H1 (cell line): ENCODE results near the gene SUSD1. TPM values are rescaled to one million over a fixed set of nuclear protein-coding genes. Genes with fewer than 3 reads are reported as not detected.

Source experiments
- CTCF ChIA-PET: fragments of 300-600 bp; sonication (Branson Sonifier 250); formaldehyde crosslinking; loops from one replicate; lab custom pipeline; 2021; ENCODE audit not compliant: partially characterized antibody; lab: Charles Lee
- POLR2A ChIA-PET: fragments of 300-600 bp; sonication (Branson Sonifier 250); formaldehyde crosslinking; loops from one replicate; lab custom pipeline; 2021; ENCODE audit warnings: inconsistent platforms; ENCODE audit not compliant: partially characterized antibody; lab: Charles Lee
- DNase-seq, 2 experiments: peaks; one replicate each; pipeline versions ENCODE4 v3.0.0 to v3.0.0-alpha.2; 2010 to 2022; ENCODE audit warnings: low spot score in 2 of 2, low read depth in 1 of 2, mixed read lengths in 1 of 2
- FAIRE-seq: peaks from 2 replicates; lab custom pipeline; 2011; peaks lifted over from hg19 to GRCh38; lab: Jason Lieb, UNC
- H2AFZ ChIP-seq: 2 replicates; pipeline ENCODE4 v1.8.1; 2012; ENCODE audit warnings: low read length, inconsistent platforms
- H2AK5ac ChIP-seq: 2 replicates; pipeline ENCODE4 v1.6.1; 2013; ENCODE audit warnings: low read depth, low read length
- H2BK120ac ChIP-seq: replicated peaks from 2 replicates; pipeline ENCODE3; 2013; ENCODE audit warnings: low read depth, low read length, inconsistent platforms
- H2BK12ac ChIP-seq: 2 replicates; pipeline ENCODE4 v1.6.1; 2013; ENCODE audit warnings: low read depth, low read length
- H2BK15ac ChIP-seq: 2 replicates; pipeline ENCODE4 v1.6.1; 2013; ENCODE audit warnings: low read length
- H2BK20ac ChIP-seq: 2 replicates; pipeline ENCODE4 v1.6.1; 2013; ENCODE audit warnings: low read length
- H2BK5ac ChIP-seq: 2 replicates; pipeline ENCODE4 v1.6.1; 2013; ENCODE audit warnings: low read depth, low read length
- H3K14ac ChIP-seq: 2 replicates; pipeline ENCODE4 v1.6.1; 2013; ENCODE audit warnings: inconsistent platforms; ENCODE audit not compliant: insufficient read length
- H3K18ac ChIP-seq: 2 replicates; pipeline ENCODE4 v1.6.1; 2013; ENCODE audit warnings: low read length; ENCODE audit errors: extremely low read depth
- H3K23ac ChIP-seq: 2 replicates; pipeline ENCODE4 v1.6.1; 2013; ENCODE audit warnings: inconsistent platforms; ENCODE audit not compliant: insufficient read length
- H3K23me2 ChIP-seq: 2 replicates; pipeline ENCODE4 v1.6.1; 2013; ENCODE audit warnings: low read depth, low read length
- H3K27ac ChIP-seq: 2 replicates; pipeline ENCODE4 v1.6.1; 2011; ENCODE audit warnings: low read depth, low read length, inconsistent platforms
- H3K27me3 ChIP-seq, 4 experiments: replicated peaks in 1 of 4; 1 replicate in 1 of 4; 2 replicates in 3 of 4; pipeline versions ENCODE4 v1.6.1 to v1.8.1; 2011 to 2013; ENCODE audit warnings: low read length in 3 of 4, mild to moderate bottlenecking in 3 of 4, inconsistent platforms in 2 of 4, mixed read lengths in 2 of 4, moderate library complexity in 1 of 4; ENCODE audit not compliant: control insufficient read depth in 3 of 4, insufficient read depth in 3 of 4; ENCODE audit errors: extremely low read depth in 1 of 4
- H3K36me3 ChIP-seq, 4 experiments: 2 replicates each; pipeline versions ENCODE4 v1.6.1 to v1.8.1; 2011 to 2013; ENCODE audit warnings: mild to moderate bottlenecking in 4 of 4, low read length in 3 of 4, moderate library complexity in 2 of 4, control low read depth in 1 of 4, inconsistent platforms in 1 of 4; ENCODE audit not compliant: insufficient read depth in 4 of 4, control insufficient read depth in 2 of 4
- H3K4ac ChIP-seq: replicated peaks from 2 replicates; pipeline ENCODE3; 2013; ENCODE audit warnings: low read length, low read depth, mixed read lengths, inconsistent platforms; ENCODE audit not compliant: insufficient read length
- H3K4me1 ChIP-seq, 4 experiments: replicated peaks in 1 of 4; 1 replicate in 1 of 4; 2 replicates in 3 of 4; pipeline versions ENCODE4 v1.6.1 to v1.8.1; 2011 to 2013; ENCODE audit warnings: low read length in 3 of 4, inconsistent platforms in 2 of 4, mixed read lengths in 1 of 4; ENCODE audit not compliant: insufficient read depth in 4 of 4, control insufficient read depth in 3 of 4
- H3K4me2 ChIP-seq, 2 experiments: 2 replicates each; pipeline versions ENCODE4 v1.6.1 to v1.8.1; 2011 to 2013; ENCODE audit warnings: low read depth in 2 of 2, low read length in 2 of 2, control low read depth in 1 of 2, inconsistent platforms in 1 of 2, mild to moderate bottlenecking in 1 of 2; ENCODE audit not compliant: insufficient read depth in 1 of 2
- H3K4me3 ChIP-seq, 4 experiments: fragments of 200-600, 300-600 bp in 1 of 4; sonication (generic), shearing (Covaris generic), sonication (Bioruptor Twin) in 1 of 4; 2 replicates each; pipeline versions ENCODE4 v1.5.1 to v1.8.1; 2011 to 2016; ENCODE audit warnings: low read length in 4 of 4, low read depth in 3 of 4, control low read depth in 2 of 4, inconsistent platforms in 2 of 4, mild to moderate bottlenecking in 2 of 4, mixed read lengths in 1 of 4, moderate library complexity in 1 of 4; ENCODE audit not compliant: insufficient read depth in 2 of 4; ENCODE audit errors: extremely low read depth in 1 of 4
- H3K56ac ChIP-seq: replicated peaks from 2 replicates; pipeline ENCODE3; 2013; ENCODE audit warnings: low read depth, mild to moderate bottlenecking, mixed read lengths, low read length, inconsistent platforms; ENCODE audit not compliant: insufficient read length
- H3K79me1 ChIP-seq: 2 replicates; pipeline ENCODE4 v1.6.1; 2013; ENCODE audit warnings: low read depth, low read length, control low read depth
- H3K79me2 ChIP-seq, 2 experiments: 2 replicates each; pipeline versions ENCODE4 v1.6.1 to v1.8.1; 2012 to 2013; ENCODE audit warnings: low read length in 2 of 2, mild to moderate bottlenecking in 2 of 2, inconsistent platforms in 1 of 2; ENCODE audit not compliant: insufficient read depth in 2 of 2, control insufficient read depth in 1 of 2
- H3K9ac ChIP-seq, 4 experiments: replicated peaks in 1 of 4; 1 replicate in 1 of 4; 2 replicates in 3 of 4; pipeline versions ENCODE4 v1.6.1 to v1.8.1; 2011 to 2013; ENCODE audit warnings: low read depth in 3 of 4, low read length in 3 of 4, control low read depth in 2 of 4, mild to moderate bottlenecking in 2 of 4, moderate library complexity in 2 of 4, inconsistent platforms in 1 of 4; ENCODE audit errors: extremely low read depth in 1 of 4
- H3K9me3 ChIP-seq, 2 experiments: 2 replicates each; pipeline versions ENCODE4 v1.6.1 to v1.8.1; 2012 to 2013; ENCODE audit warnings: mild to moderate bottlenecking in 2 of 2, moderate library complexity in 2 of 2, control low read depth in 1 of 2, inconsistent platforms in 1 of 2, low read depth in 1 of 2, low read length in 1 of 2, mixed read lengths in 1 of 2; ENCODE audit not compliant: insufficient read depth in 2 of 2
- H4K20me1 ChIP-seq, 2 experiments: replicated peaks in 1 of 2; 2 replicates each; pipeline versions ENCODE3 to v1.8.1; 2011 to 2013; ENCODE audit warnings: inconsistent platforms in 2 of 2, low read length in 2 of 2, mild to moderate bottlenecking in 1 of 2; ENCODE audit not compliant: insufficient read depth in 2 of 2, control insufficient read depth in 1 of 2
- H4K5ac ChIP-seq: 2 replicates; pipeline ENCODE4 v1.6.1; 2013; ENCODE audit warnings: low read length, low read depth, mixed read lengths, inconsistent platforms; ENCODE audit not compliant: insufficient read length
- H4K8ac ChIP-seq: 2 replicates; pipeline ENCODE4 v1.8.0; 2013; ENCODE audit warnings: mild to moderate bottlenecking, moderate library complexity, low read length, inconsistent platforms; ENCODE audit not compliant: insufficient read depth; ENCODE audit errors: extremely low read depth
- H4K91ac ChIP-seq: replicated peaks from 2 replicates; pipeline ENCODE3; 2013; ENCODE audit warnings: low read length, mixed read lengths, inconsistent platforms; ENCODE audit not compliant: insufficient read length
- BACH1 ChIP-seq: IDR thresholded peaks from 2 replicates; pipeline ENCODE4 v1.6.1; 2012; ENCODE audit warnings: low read length, improper control_type of control experiment
- CBX5 ChIP-seq: fragments of 300-800, 300-1000 bp; sonication (generic); IDR thresholded peaks from 2 replicates; pipeline ENCODE4 v1.7.1; 2016; ENCODE audit warnings: antibody characterized with exemption, low read length, low read depth
- CHD2 ChIP-seq: IDR thresholded peaks from 2 replicates; pipeline ENCODE4 v1.6.1; 2012; ENCODE audit warnings: low read length, improper control_type of control experiment
- MAX ChIP-seq: IDR thresholded peaks from 2 replicates; pipeline ENCODE4 v1.6.1; 2012; ENCODE audit warnings: inconsistent platforms
- RBBP5 ChIP-seq: IDR thresholded peaks from 2 replicates; pipeline ENCODE4 v1.7.1; 2012; ENCODE audit warnings: low read depth, mild to moderate bottlenecking, inconsistent platforms, low read length, moderate library complexity, borderline replicate concordance
- RNF2 ChIP-seq: fragments of 200-900, 300-1000 bp; sonication (generic); IDR thresholded peaks from 2 replicates; pipeline ENCODE4 v1.7.1; 2016; ENCODE audit warnings: borderline replicate concordance, low read depth, mild to moderate bottlenecking, antibody characterized with exemption, low read length; ENCODE audit not compliant: poor library complexity, severe bottlenecking; ENCODE audit errors: missing control alignments
- SIX5 ChIP-seq: IDR thresholded peaks from 2 replicates; pipeline ENCODE4 v1.6.1; 2011; ENCODE audit warnings: mild to moderate bottlenecking, low read depth, low read length
- TAF7 ChIP-seq: optimal IDR thresholded peaks from 2 replicates; pipeline ENCODE3; 2011; ENCODE audit warnings: low read depth, mild to moderate bottlenecking, inconsistent platforms, low read length, moderate library complexity, borderline replicate concordance
- TCF12 ChIP-seq: IDR thresholded peaks from 2 replicates; pipeline ENCODE4 v1.6.1; 2011; ENCODE audit warnings: low read depth, mild to moderate bottlenecking, low read length
- TEAD4 ChIP-seq: IDR thresholded peaks from 2 replicates; pipeline ENCODE4 v1.6.1; 2012; ENCODE audit warnings: low read depth, low read length, inconsistent platforms, mixed read lengths
- WGBS, 2 experiments: shearing (Covaris generic) in 1 of 2; methylation state at CpG; one replicate each; pipeline versions ENCODE4 v1.1.6 to v1.1.7; 2013 to 2015; ENCODE audit warnings: low lambda C conversion rate in 2 of 2, mixed read lengths in 2 of 2, inconsistent platforms in 1 of 2, low coverage in 1 of 2, missing lambda C conversion rate in 1 of 2; ENCODE audit not compliant: insufficient replicate concordance in 2 of 2, insufficient coverage in 1 of 2, insufficient read length in 1 of 2; ENCODE audit errors: extremely low coverage in 1 of 2, missing lambda C conversion rate in 1 of 2; 5-methylcytosine and 5-hydroxymethylcytosine counted together
- polyA plus RNA-seq, 7 experiments: library from polyadenylated mRNA; depleted of rRNA in 3 of 7; stranded (reverse) in 5 of 7; unstranded in 2 of 7; fragments of >200 nt in 5 of 7; fragments of 200-250 nt in 2 of 7; gene quantifications; 1 replicate in 5 of 7; 2 replicates in 1 of 7; 4 replicates in 1 of 7; pipeline versions ENCODE4 v1.2.1 to v1.2.3, GENCODE V29; 2011 to 2013; ENCODE audit warnings: missing spikeins in 2 of 7, mixed read lengths in 2 of 7
- total RNA-seq: library from RNA; stranded (reverse); fragmentation: NEBNext Ultra II Directional; extraction: Animal tissue kit (Norgen Biotek cat#: 25700); gene quantifications from 2 replicates; pipeline ENCODE4 v1.2.1, GENCODE V29; 2021

SUSD1 gene
- total and polyA plus RNA-seq, 2 of the 8 experiments (the other 6 are each of a cell fraction or from before 2014, with no cell fraction given): 2.8 to 7.2 TPM

GRCh38 chr9:112029921-112030444 lies 145.1 kb downstream of the SUSD1 start:
- WGBS, 2 experiments: 61% methylated on average over 3 of the region's 3 CpGs; no CpG with 5 or more reads in 1 of the 2 experiments
- H3K27me3 ChIP-seq: no peaks in the 10 kb centered on the region
- H3K23ac ChIP-seq: no peak overlapping the region
- FAIRE-seq: no peak
- no peak overlapping the region for H2BK12ac ChIP-seq
- H3K4me1 ChIP-seq: peaks cover 0 to 3% (median 0%) of the 10 kb centered on the region in 4 experiments; a peak in 1 of 7 replicates
- H2AFZ ChIP-seq: 0 out of 2 replicates have a peak overlapping the region, but pooled peaks have one; percentile 46
- H2BK20ac ChIP-seq: no peak overlapping the region
- H3K4me3 ChIP-seq: peak overlapping the region in 1 of 4 experiments; percentile 18; a peak in 1 of 8 replicates
- no peaks in the 10 kb centered on the region for H3K79me1 ChIP-seq
- H2AK5ac ChIP-seq: no peak overlapping the region
- no peaks in the 10 kb centered on the region for H3K79me2 ChIP-seq
- H3K36me3 ChIP-seq: no peaks in the 10 kb centered on the region
- H3K18ac ChIP-seq: no peak overlapping the region
- no peak overlapping the region for H4K91ac ChIP-seq
- no peak overlapping the region for H3K14ac ChIP-seq
- H3K56ac ChIP-seq: no peak overlapping the region
- ChIA-PET CTCF (interaction anchor here (0.7 to 1.3 kb wide), 2 partner anchors 9 to 269 kb away, joined by 3 read pairs; no protein-coding TSS in a partner anchor), POLR2A (no interaction called here)
- H3K4me2 ChIP-seq: peak overlapping the region; percentile 36 to 47; a peak in 1 of 4 replicates
- no peak overlapping the region for H3K4ac ChIP-seq
- no peaks in the 10 kb centered on the region for H3K9me3 ChIP-seq
- no peak overlapping the region for H2BK15ac ChIP-seq
- no peak overlapping the region for H2BK120ac ChIP-seq
- H4K8ac ChIP-seq: no peak overlapping the region
- H4K5ac ChIP-seq: no peak overlapping the region
- no peak overlapping the region for H3K27ac ChIP-seq
- no peak overlapping the region for H3K9ac ChIP-seq
- H2BK5ac ChIP-seq: no peak overlapping the region
- DNase-seq: peak in 1 of 2 experiments; percentile 25
- no peaks in the 10 kb centered on the region for H3K23me2 ChIP-seq
- H4K20me1 ChIP-seq: no peaks in the 10 kb centered on the region
- TF ChIP-seq TEAD4: peak; percentile 66
- no peak for TF ChIP-seq TAF7
- no peak for TF ChIP-seq RBBP5
- no peak for TF ChIP-seq BACH1
- TF ChIP-seq CBX5: no peak
- no peak for TF ChIP-seq CHD2
- no peak for TF ChIP-seq SIX5
- no peak for TF ChIP-seq RNF2
- TF ChIP-seq TCF12: no peak
- TF ChIP-seq MAX: no peak
